Right lobe of liver (tissue), 4 donors: ENCODE data around the gene TRRAP.

ENCODE experiments used
- CTCF ChIP-seq, 4 donors: fragments of 200-600 bp in 3 of 4; fragments of 450-650 bp in 1 of 4; IDR thresholded peaks; one replicate each; pipeline versions ENCODE4 v1.5.1 to v1.8.0; 2016 to 2022; ENCODE audit warnings: antibody characterized with exemption in 4 of 4, mild to moderate bottlenecking in 2 of 4
- POLR2A ChIP-seq: fragments of 450-650 bp; IDR thresholded peaks from one replicate; pipeline ENCODE4 v1.6.1; 2017; ENCODE audit warnings: antibody characterized with exemption, mild to moderate bottlenecking
- donor health status: DM: no; HTN: no; CAD: no.
- donor health status: DM: no; HTN: no; CAD: no.
- donor health status: DM: no; HTN: yes; CAD: no.

GRCh38 chr7:98892609-98893008 is 14.3 kb downstream of the TRRAP start:
- no peak for TF ChIP-seq CTCF (IDR thresholded peaks at IDR 0.05)
- no peak for TF ChIP-seq POLR2A
